Ectodermal cell (in vitro differentiated cells): ENCODE results near the gene ACVR2A.

ENCODE experiments used
- H3K27ac ChIP-seq: 2 replicates; pipeline ENCODE4 v1.7.0; 2013; ENCODE audit warnings: mild to moderate bottlenecking, low read depth, low read length; ENCODE audit not compliant: insufficient read depth, poor library complexity, severe bottlenecking
- H3K27me3 ChIP-seq: 2 replicates; pipeline ENCODE4 v1.7.0; 2013; ENCODE audit warnings: mild to moderate bottlenecking, low read length; ENCODE audit not compliant: insufficient read depth, control insufficient read depth, poor library complexity, severe bottlenecking
- H3K36me3 ChIP-seq: one replicate; pipeline ENCODE4 v1.7.0; 2013; ENCODE audit warnings: low read length; ENCODE audit not compliant: control insufficient read depth, insufficient read depth
- H3K4me1 ChIP-seq: one replicate; pipeline ENCODE4 v1.7.0; 2013; ENCODE audit warnings: low read length; ENCODE audit not compliant: control insufficient read depth, insufficient read depth
- H3K4me3 ChIP-seq: 2 replicates; pipeline ENCODE4 v1.7.0; 2013; ENCODE audit warnings: low read depth, low read length, control low read depth; ENCODE audit not compliant: insufficient read depth
- H3K9me3 ChIP-seq: 2 replicates; pipeline ENCODE4 v1.7.0; 2013; ENCODE audit warnings: mild to moderate bottlenecking, low read length, moderate library complexity; ENCODE audit not compliant: control insufficient read depth
- WGBS, 2 experiments: methylation state at CpG; one replicate each; pipeline ENCODE4 v1.1.7; 2013; ENCODE audit warnings: missing lambda C conversion rate in 2 of 2; 5-methylcytosine and 5-hydroxymethylcytosine counted together

The ACVR2A gene

GRCh38 chr2:147836099-147836498, 8.7 kb upstream of the ACVR2A start:
- no peak overlapping the region for H3K4me3 ChIP-seq
- 93 to 97% methylated on average over 2 of the region's 2 CpGs for WGBS, 2 experiments

GRCh38 chr2:147843391-147843863, 1.4 kb upstream of the ACVR2A start:
- Histone ChIP-seq H3K9me3 (no peaks in the 10 kb centered on the region), H3K27me3 (no peaks in the 10 kb centered on the region)
- 8 to 10% methylated on average over 18 of the region's 18 CpGs for WGBS, 2 experiments

More at GRCh38 chr2:147836099-147836498, 8.7 kb upstream of the ACVR2A start:
- Histone ChIP-seq H3K27ac (no peak overlapping the region), H3K36me3 (no peaks in the 10 kb centered on the region), H3K27me3 (no peaks in the 10 kb centered on the region), H3K9me3 (no peaks in the 10 kb centered on the region), H3K4me1 (no peaks in the 10 kb centered on the region)

GRCh38 chr2:147843864-147844696, 749 bp upstream of the ACVR2A start:
- H3K36me3 ChIP-seq, result no peaks in the 10 kb centered on the region
- peaks cover 7% of the 10 kb centered on the region for H3K4me1 ChIP-seq
- H3K9me3 ChIP-seq, result no peaks in the 10 kb centered on the region
- H3K4me3 ChIP-seq, result peak overlapping the region; percentile 79
- H3K27ac ChIP-seq, result peak overlapping the region; percentile 99
- H3K27me3 ChIP-seq, result no peaks in the 10 kb centered on the region
- WGBS, 2 experiments, result 0% methylated on average over 113 of the region's 113 CpGs

More at GRCh38 chr2:147843391-147843863, 1.4 kb upstream of the ACVR2A start:
- Histone ChIP-seq H3K27ac (peak overlapping the region; percentile 99), H3K4me3 (peak overlapping the region; percentile 79), H3K36me3 (no peaks in the 10 kb centered on the region), H3K4me1 (peaks cover 7% of the 10 kb centered on the region)

- Histone ChIP-seq H3K27me3 (no peaks in the 10 kb centered on the region), H3K4me3 (peak overlapping the region; percentile 60), H3K27ac (no peak overlapping the region), H3K4me1 (peaks cover 7% of the 10 kb centered on the region), H3K9me3 (no peaks in the 10 kb centered on the region), H3K36me3 (no peaks in the 10 kb centered on the region)
- WGBS, 2 experiments, result 3% methylated on average over 12 to 14 of the region's 14 CpGs
Measured at GRCh38 chr2:147845411-147845971, 662 bp downstream of the ACVR2A start.

- Histone ChIP-seq H3K27ac (no peak overlapping the region), H3K36me3 (no peaks in the 10 kb centered on the region), H3K27me3 (no peaks in the 10 kb centered on the region), H3K4me3 (peak overlapping the region; percentile 60), H3K4me1 (peaks cover 7% of the 10 kb centered on the region), H3K9me3 (no peaks in the 10 kb centered on the region)
- 55 to 58% methylated on average over 4 of the region's 5 CpGs for WGBS, 2 experiments
Measured at GRCh38 chr2:147846412-147847081, 1.7 kb downstream of the ACVR2A start.

GRCh38 chr2:147847746-147848391, 3.0 kb downstream of the ACVR2A start:
- H3K27ac ChIP-seq, result no peak overlapping the region
- H3K9me3 ChIP-seq, result no peaks in the 10 kb centered on the region
- peaks cover 7% of the 10 kb centered on the region for H3K4me1 ChIP-seq
- H3K27me3 ChIP-seq, result no peaks in the 10 kb centered on the region
- H3K36me3 ChIP-seq, result no peaks in the 10 kb centered on the region
- no peak overlapping the region for H3K4me3 ChIP-seq

- H3K4me3 ChIP-seq, result no peak overlapping the region
- 89 to 95% methylated on average over 1 of the region's 1 CpG for WGBS, 2 experiments
- no peaks in the 10 kb centered on the region for H3K36me3 ChIP-seq
- H3K27ac ChIP-seq, result no peak overlapping the region
- H3K4me1 ChIP-seq, result peaks cover 7% of the 10 kb centered on the region
- H3K9me3 ChIP-seq, result no peaks in the 10 kb centered on the region
- H3K27me3 ChIP-seq, result no peaks in the 10 kb centered on the region
Measured at GRCh38 chr2:147850838-147851237, 6.0 kb downstream of the ACVR2A start.

- Histone ChIP-seq H3K4me1 (peaks cover 2% of the 10 kb centered on the region), H3K36me3 (no peaks in the 10 kb centered on the region), H3K27me3 (no peaks in the 10 kb centered on the region), H3K9me3 (no peaks in the 10 kb centered on the region), H3K27ac (no peak overlapping the region), H3K4me3 (no peak overlapping the region)
- WGBS, 2 experiments, result 92 to 93% methylated on average over 1 of the region's 1 CpG
Measured at GRCh38 chr2:147851244-147851930, 6.6 kb downstream of the ACVR2A start.

- WGBS, 2 experiments, result 87 to 93% methylated on average over 6 of the region's 6 CpGs
- no peak overlapping the region for H3K4me3 ChIP-seq
- no peaks in the 10 kb centered on the region for H3K9me3 ChIP-seq
- no peak overlapping the region for H3K27ac ChIP-seq
- no peaks in the 10 kb centered on the region for H3K36me3 ChIP-seq
- no peaks in the 10 kb centered on the region for H3K27me3 ChIP-seq
- peaks cover 6% of the 10 kb centered on the region for H3K4me1 ChIP-seq
Measured at GRCh38 chr2:147854557-147855134, 9.8 kb downstream of the ACVR2A start.
